ENCODE results near the gene IKZF3.
A peak's percentile ranks its signal among the peaks of the same experiment; 100 is the strongest.
"Not testable (repeated sequence)": the region's sequence is repeated elsewhere in the genome, so short reads cannot be mapped to it uniquely, and the experiment has no call there.

The IKZF3 gene

GRCh38 chr17:39753514-39754160 lies 110.5 kb downstream of the IKZF3 start:
- DNase-seq = peak; percentile 71

DNA sequence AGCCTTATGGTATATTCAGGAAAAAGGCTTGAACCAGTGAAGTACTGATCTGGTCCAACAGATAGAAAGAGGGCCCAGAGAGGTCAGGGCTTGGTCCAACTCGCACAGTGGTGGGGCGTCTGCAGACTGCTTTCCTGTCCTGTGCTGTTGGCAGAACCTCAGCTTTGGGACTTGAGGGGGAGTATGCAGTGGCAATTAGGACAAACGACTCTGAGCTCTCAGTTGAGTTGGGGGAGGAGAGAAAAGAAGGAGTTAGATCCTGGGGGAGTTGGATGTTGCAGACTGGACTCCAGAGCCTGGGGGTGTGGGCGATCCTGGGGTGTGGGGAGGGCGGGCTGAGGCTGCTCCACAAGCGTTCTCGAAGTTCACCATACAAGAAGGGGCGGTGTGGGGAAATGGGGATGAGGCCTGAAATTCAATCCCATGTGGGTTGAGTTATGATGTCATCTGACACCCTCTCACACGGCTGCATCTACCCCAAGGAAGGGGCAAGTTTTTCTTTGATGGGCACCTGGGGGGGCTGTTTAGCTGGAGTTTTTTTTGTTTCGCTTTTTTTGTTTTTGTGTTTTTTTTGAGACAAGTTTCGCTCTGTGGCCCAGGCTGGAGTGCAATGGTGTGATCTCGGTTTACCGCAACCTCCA lies 111.8 kb downstream of the IKZF3 start:
- no peak for DNase-seq

DNA sequence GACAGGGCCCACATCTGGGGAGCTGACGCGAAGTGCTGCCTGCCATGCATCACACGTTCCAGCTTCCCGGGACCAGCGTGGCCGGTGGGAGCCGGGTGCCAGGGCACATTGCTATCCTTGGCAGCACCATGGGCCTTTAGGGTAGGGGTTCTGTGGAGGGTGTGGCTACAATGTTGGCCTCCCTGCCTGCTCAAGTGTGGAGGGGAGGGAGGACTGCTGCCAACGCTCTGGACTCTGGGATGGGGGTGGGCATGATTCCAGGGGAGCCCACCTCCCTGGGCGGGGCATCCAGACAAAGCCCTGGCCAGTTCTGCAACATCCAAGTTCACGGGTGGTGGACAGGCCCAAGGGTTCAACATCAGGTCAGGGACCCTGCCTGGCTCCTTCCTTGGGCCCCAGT lies 112.5 kb downstream of the IKZF3 start:
- DNase-seq = no peak

DNA sequence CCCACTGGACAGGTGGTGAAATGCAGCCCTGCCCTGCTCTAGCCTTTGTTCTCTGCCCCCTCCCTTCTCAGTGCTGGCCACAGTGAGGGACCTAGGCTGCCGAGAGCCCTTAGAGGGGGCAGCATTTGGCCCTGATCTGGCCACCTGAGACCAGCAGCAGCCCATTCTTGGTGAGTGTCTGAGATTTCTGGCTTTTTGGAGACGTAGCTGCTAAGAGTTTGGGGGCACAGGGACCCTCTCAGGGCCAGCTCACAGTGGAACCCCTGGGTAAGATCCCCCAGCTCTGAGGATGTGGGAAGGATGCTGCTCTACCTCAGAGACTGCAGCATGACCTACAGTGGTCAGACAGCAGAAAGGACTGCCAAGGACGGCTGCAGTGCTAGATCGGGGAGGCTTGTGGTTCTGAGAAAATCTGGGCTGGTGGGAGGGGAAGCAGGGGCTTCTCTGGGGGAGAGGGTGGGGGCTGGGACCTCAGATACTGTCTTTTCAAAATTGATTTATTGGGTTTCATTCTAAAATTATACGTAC lies 113.0 kb downstream of the IKZF3 start:
- no peak for DNase-seq

DNA sequence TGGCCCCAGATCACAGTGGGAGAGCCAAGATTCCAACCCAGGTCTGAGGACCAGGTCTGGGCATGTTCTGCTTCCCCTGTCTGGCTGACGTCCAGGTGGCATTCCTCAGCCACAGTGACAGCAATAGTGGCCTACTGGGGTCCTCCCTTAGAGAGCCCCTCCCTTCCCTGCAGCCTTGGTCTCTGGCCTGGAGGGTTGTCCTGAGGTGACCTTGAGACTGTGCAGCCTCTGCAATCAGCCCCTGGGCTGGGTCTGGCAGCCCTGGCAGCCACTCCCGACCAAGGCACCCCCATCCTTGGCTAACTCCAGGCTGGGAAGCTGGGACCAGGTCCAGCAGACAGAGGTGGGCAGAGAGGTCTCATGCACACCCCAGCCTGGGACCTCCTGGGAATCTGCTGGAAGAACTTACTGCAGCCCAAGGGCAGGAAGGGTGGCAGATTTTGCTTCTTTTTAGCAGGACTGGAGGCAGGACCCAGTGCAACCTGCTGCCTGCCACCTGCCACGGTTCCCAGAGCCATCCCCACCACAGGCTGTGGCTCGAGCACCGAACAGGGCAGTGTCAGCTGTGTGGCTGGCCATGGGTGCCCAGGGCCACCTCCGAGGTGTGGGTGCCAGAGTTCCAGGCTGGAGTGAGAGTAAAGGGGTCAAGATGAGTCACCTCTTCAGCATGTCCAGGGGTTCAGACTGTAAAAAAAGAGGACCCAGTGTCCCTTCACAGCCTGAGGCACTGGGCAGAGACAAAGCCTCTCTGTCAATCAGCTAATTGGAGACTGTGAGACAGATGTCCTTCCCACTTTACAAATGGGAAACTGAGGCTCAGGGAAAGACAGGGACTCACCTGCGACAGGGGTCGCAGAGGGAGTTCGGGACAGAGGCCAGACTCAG lies 113.7 kb downstream of the IKZF3 start:
- DNase-seq = no peak

- not testable (repeated sequence) for DNase-seq
Measured at GRCh38 chr17:39748444-39749034, 115.6 kb downstream of the IKZF3 start.

DNA sequence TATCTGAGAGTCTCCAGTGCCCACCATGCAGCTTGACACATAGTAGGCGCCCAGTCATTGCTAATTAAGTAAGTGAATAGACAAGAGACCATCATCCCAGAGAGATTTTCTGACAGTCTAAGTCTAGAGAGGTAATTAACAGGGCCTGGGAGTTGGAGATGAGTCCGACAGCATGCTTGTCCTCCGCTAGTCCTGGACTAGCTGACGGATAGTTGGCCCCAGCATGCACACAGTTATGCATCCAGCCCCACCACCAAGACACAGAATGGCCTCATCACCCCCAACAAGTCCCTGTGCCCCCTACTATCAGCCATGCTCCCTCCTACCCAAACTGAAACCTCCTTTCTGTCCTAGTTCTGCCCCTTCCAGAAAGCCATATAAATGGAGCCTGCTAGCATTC lies 116.4 kb downstream of the IKZF3 start:
- DNase-seq = no peak

DNA sequence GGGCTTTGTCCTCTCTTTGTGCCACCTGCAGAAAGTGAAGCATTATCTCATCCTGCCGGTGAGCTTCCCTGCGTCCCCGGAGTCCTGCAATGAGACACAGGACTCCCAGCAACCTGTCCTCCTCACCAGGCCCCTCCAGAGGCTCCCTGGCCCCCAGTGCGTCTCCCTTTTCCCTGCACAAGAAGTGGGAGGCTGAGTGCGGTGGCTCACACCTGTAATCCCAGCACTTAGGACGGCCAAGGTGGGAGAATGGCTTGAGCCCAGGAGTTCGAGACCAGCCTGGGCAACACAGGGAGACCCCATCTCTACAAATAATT lies 118.0 kb downstream of the IKZF3 start:
- DNase-seq = no peak

GRCh38 chr17:39745335-39746144 lies 118.6 kb downstream of the IKZF3 start:
- no peak for DNase-seq

GRCh38 chr17:39744836-39745215 lies 119.3 kb downstream of the IKZF3 start:
- DNase-seq = no peak

- no peak for DNase-seq
Measured at GRCh38 chr17:39744075-39744835, 119.9 kb downstream of the IKZF3 start.

DNA sequence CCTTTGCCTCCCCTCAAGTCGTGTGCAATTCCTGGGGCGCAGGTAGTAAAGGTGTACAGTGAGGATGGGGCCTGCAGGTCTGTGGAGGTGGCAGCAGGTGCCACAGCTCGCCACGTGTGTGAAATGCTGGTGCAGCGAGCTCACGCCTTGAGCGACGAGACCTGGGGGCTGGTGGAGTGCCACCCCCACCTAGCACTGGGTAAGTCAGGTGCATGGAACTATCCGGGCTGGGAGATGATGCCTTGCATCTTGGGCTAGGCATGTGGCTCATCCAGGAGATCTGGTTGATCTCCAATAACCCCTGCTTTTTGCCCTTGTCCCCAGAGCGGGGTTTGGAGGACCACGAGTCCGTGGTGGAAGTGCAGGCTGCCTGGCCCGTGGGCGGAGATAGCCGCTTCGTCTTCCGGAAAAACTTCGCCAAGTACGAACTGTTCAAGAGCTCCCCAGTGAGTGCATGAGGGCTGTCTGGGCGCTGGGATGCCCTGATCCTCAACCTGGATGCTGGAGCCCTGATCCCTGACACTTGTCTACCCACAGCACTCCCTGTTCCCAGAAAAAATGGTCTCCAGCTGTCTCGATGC lies 121.2 kb downstream of the IKZF3 start:
- DNase-seq = no peak

DNA sequence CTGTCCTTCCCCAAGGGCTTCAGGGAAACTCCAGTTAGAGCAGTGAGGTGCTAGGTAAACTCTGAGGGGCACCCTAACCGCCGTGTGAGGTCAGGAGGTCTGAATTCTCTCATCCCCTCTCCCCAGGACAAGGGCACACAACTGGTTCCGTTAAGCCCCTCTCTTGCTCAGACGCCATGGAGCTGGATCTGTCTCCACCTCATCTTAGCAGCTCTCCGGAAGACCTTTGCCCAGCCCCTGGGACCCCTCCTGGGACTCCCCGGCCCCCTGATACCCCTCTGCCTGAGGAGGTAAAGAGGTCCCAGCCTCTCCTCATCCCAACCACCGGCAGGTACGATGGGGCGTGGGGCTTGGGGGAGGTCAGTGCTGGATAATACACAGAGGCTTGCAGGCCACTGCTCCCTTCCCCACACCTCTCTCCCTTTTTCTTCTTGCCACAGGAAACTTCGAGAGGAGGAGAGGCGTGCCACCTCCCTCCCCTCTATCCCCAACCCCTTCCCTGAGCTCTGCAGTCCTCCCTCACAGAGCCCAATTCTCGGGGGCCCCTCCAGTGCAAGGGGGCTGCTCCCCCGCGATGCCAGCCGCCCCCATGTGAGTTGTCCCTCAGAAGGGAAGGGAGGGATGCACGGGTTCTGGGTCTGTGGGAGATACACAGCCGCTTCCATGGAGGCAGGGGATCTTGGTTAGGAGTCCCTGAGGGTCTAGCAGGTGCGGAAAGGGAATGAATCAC lies 121.8 kb downstream of the IKZF3 start:
- DNase-seq = no peak

GRCh38 chr17:39740357-39741111 lies 123.6 kb downstream of the IKZF3 start:
- no peak for DNase-seq

DNA sequence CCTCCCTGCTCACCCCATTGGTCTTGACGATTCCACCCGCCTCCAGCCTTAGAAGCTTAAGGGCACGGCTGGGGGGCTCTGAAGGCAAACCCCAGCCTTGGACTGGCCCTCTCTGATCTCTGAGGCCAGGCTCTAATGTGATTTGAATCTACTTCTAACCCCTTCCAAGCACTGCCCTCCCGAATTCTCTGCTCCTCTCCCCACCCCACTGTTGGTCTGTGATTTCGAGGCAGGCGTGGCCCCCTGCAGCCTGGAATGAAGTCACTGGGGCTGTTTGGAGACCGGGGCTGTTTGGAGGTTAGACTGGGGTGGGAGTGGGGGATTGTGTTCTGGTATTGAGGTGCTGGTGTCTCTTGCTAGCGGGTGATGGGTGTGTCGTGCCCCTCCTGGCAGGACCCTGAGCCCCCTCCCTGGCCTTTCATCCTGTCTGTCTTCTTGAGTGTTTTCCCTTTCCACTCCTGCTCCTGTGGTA lies 124.2 kb downstream of the IKZF3 start:
- no peak for DNase-seq

- DNase-seq = peak; percentile 79
Measured at GRCh38 chr17:39738983-39739884, 124.9 kb downstream of the IKZF3 start.

DNA sequence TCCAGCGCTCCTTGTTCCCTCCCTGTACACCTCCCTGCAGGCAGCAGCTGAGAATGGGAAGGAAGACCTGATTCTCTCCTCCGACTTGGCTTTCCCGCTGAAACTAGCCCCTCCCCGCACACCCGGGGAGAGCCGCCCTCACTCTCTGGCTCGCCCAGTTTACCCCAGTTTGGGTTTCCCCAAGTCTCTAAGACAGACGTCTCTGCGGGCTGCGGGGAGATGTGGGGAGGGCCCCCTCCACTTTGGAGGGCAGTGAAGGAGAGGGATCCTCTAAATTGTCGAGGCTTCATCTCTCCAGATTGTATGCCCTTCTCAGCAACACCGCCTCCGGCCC lies 125.6 kb downstream of the IKZF3 start:
- DNase-seq = peak; percentile 77

DNA sequence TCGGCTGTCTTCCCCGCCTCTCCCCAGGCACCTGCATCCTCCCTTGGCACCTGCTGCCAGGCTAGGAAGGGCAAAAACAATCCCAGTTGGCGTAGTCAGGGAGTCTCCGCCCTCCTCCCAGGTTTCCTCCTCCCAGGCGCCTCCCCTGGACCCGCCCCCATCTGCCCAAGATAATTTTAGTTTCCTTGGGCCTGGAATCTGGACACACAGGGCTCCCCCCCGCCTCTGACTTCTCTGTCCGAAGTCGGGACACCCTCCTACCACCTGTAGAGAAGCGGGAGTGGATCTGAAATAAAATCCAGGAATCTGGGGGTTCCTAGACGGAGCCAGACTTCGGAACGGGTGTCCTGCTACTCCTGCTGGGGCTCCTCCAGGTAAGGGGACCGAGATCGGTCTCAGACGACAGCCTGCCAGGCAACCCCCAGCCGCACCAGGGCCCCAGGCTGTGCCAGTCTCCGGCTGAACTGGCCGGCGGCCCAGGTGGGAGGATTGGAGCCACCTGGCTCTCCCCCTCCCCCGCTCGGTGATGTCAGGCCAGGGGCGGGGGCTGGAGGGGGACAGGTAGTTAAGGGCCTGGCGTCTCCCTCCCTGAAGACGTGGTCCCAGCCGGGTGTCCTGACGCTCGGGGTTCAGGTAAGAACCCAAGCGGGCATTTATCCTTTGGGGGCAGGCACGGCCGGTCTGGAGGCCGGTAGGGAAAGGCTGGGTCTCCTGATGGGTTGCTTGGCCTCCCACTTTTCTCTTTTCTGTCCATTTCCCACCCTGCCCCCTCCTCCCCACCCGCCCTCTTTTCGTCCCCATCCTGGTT lies 126.1 kb downstream of the IKZF3 start, which contains the start of gene GRB7:
TSS of gene GRB7 (plus strand) at position 179 of the 808 bp plus-strand sequence. CDS start 4,364 bp downstream, outside the sequence.
- DNase-seq = peak; percentile 94

Measured in RPMI8226 (cell line).